Stomach (tissue), 4 donors: ENCODE results near the gene ACSM3.
"Not testable (repeated sequence)": the region's sequence is repeated elsewhere in the genome, so short reads cannot be mapped to it uniquely, and the experiment has no call there.

Experiments
- POLR2AphosphoS5 ChIP-seq, 3 donors: sonication (generic); formaldehyde crosslinking; IDR thresholded peaks; one replicate each; pipeline ENCODE4 v1.6.1; 2016; ENCODE audit warnings: antibody characterized with exemption in 3 of 3
- TF ChIP-seq, protein P1 (sequence below), 7 experiments: fragments of 450-650 bp in 4 of 7; fragments of 200-600 bp in 3 of 7; sonication (generic) in 3 of 7; IDR thresholded peaks; one replicate each; pipeline ENCODE4 v1.5.1; 2016 to 2019; ENCODE audit warnings: antibody characterized with exemption in 7 of 7, control low read depth in 2 of 7, mild to moderate bottlenecking in 1 of 7

- TF ChIP-seq, protein P1, sequence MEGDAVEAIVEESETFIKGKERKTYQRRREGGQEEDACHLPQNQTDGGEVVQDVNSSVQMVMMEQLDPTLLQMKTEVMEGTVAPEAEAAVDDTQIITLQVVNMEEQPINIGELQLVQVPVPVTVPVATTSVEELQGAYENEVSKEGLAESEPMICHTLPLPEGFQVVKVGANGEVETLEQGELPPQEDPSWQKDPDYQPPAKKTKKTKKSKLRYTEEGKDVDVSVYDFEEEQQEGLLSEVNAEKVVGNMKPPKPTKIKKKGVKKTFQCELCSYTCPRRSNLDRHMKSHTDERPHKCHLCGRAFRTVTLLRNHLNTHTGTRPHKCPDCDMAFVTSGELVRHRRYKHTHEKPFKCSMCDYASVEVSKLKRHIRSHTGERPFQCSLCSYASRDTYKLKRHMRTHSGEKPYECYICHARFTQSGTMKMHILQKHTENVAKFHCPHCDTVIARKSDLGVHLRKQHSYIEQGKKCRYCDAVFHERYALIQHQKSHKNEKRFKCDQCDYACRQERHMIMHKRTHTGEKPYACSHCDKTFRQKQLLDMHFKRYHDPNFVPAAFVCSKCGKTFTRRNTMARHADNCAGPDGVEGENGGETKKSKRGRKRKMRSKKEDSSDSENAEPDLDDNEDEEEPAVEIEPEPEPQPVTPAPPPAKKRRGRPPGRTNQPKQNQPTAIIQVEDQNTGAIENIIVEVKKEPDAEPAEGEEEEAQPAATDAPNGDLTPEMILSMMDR (IDR thresholded peaks at IDR 0.05) = not testable (repeated sequence)
- TF ChIP-seq POLR2AphosphoS5 (IDR thresholded peaks at IDR 0.05) = not testable (repeated sequence)
These were observed 46.1 kb upstream of the ACSM3 start for GRCh38 chr16:20717718-20718117.
